Mesangial cell (primary cell): ENCODE results near the gene RPL18. TPM values are rescaled to one million over a fixed set of nuclear protein-coding genes. Genes with fewer than 3 reads are reported as not detected.

ENCODE experiments used
- total RNA-seq: library from RNA; depleted of rRNA; stranded (reverse); fragments of >200 nt; gene quantifications from 2 replicates; pipeline ENCODE4 v1.2.3, GENCODE V29; 2015

RPL18 gene
- total RNA-seq, result 2,568 and 2,890 TPM in 2 replicates

GRCh38 chr19:48618916-48619691, at the start of gene RPL18, which contains the start of gene SPHK2:
Gene RPL18, minus strand, starts transcription at chr19:48619178. Its CDS starts 35 bp downstream, at chr19:48619143.
Gene SPHK2, plus strand, starts transcription at chr19:48619506. Its CDS starts 1,009 bp downstream, at chr19:48620515.

GRCh38 chr19:48646001-48646721, 27.2 kb upstream of the RPL18 start, which contains the start of gene CA11:
Gene CA11, minus strand, starts transcription at chr19:48646187. Its CDS starts 555 bp downstream, at chr19:48645632.

GRCh38 chr19:48636859-48637448, 18.0 kb upstream of the RPL18 start, which contains the start of gene DBP:
Gene DBP, minus strand, starts transcription at chr19:48637379. Its CDS starts 385 bp downstream, at chr19:48636994.

GRCh38 chr19:48614436-48615230, 4.3 kb downstream of the RPL18 start, which contains the start of gene FAM83E:
Gene FAM83E, minus strand, starts transcription at chr19:48615076. Its CDS starts 1,704 bp downstream, at chr19:48613372.

GRCh38 chr19:48606463-48607358, 12.3 kb downstream of the RPL18 start, which contains the start of gene SPACA4:
Gene SPACA4, plus strand, starts transcription at chr19:48606742. Its CDS starts 237 bp downstream, at chr19:48606979.

Other genes with a start within 250 kb of the RPL18 start
- 167 and 216 TPM in 2 replicates for gene KDELR1, start 227.6 kb downstream of the RPL18 start, total RNA-seq
- 0.49 and 1.3 TPM in 2 replicates for gene GRIN2D, start 225.5 kb downstream of the RPL18 start, total RNA-seq
- gene GRWD1, start 173.2 kb downstream of the RPL18 start, total RNA-seq, result 36.4 and 46.9 TPM in 2 replicates
- 0.25 and 0.65 TPM in 2 replicates for gene KCNJ14, start 163.6 kb downstream of the RPL18 start, total RNA-seq
- gene CYTH2, start 149.8 kb downstream of the RPL18 start, total RNA-seq, result 53.8 and 56.8 TPM in 2 replicates
- 0.16 and 1.4 TPM in 2 replicates for gene LMTK3, start 107.3 kb downstream of the RPL18 start, total RNA-seq
- 0.25 TPM in 1 of 2 replicates, not detected in the other for gene SULT2B1, start 67.0 kb downstream of the RPL18 start, total RNA-seq
- gene SPACA4, start 12.4 kb downstream of the RPL18 start, total RNA-seq, result not detected in 2 replicates
- gene FAM83E, start 4.1 kb downstream of the RPL18 start, total RNA-seq, result not detected in 2 replicates
- 11.7 and 12.3 TPM in 2 replicates for gene SPHK2, start 328 bp upstream of the RPL18 start, total RNA-seq
- 0.65 and 17.7 TPM in 2 replicates for gene DBP, start 18.2 kb upstream of the RPL18 start, total RNA-seq
- 11.3 TPM in 1 of 2 replicates, not detected in the other for gene CA11, start 27.0 kb upstream of the RPL18 start, total RNA-seq
- gene NTN5, start 53.8 kb upstream of the RPL18 start, total RNA-seq, result 0.51 TPM in 1 of 2 replicates, not detected in the other
- under 0.01 TPM in 1 of 2 replicates, not detected in the other for gene FUT2, start 76.8 kb upstream of the RPL18 start, total RNA-seq
- gene MAMSTR, start 100.5 kb upstream of the RPL18 start, total RNA-seq, result 1.3 and 5.3 TPM in 2 replicates
- 3.8 and 4.7 TPM in 2 replicates for gene RASIP1, start 121.4 kb upstream of the RPL18 start, total RNA-seq
- not detected in 2 replicates for gene IZUMO1, start 127.7 kb upstream of the RPL18 start, total RNA-seq
- gene FUT1, start 133.5 kb upstream of the RPL18 start, total RNA-seq, result 0.98 and 2.2 TPM in 2 replicates
- not detected in 2 replicates for gene FGF21, start 136.3 kb upstream of the RPL18 start, total RNA-seq
- gene BCAT2, start 191.9 kb upstream of the RPL18 start, total RNA-seq, result 69.8 and 75.0 TPM in 2 replicates
- gene HSD17B14, start 217.3 kb upstream of the RPL18 start, total RNA-seq, result 2.0 and 24.1 TPM in 2 replicates
- gene PLEKHA4, start 249.4 kb upstream of the RPL18 start, total RNA-seq, result 2.8 and 12.4 TPM in 2 replicates